ENCODE results near the gene SLC6A18.

Gene SLC6A18

GRCh38 chr5:1279443-1280151 is 54.4 kb downstream of the SLC6A18 start:
- H3K4me3 ChIP-seq (ENCODE audit: low read depth, low read length): no peak overlapping the region
- TF ChIP-seq ZBTB8A (tag by site-specific recombination; IDR thresholded peaks at IDR 0.05): no peak
- TF ChIP-seq ZNF660 (tag by site-specific recombination; IDR thresholded peaks at IDR 0.05): no peak
- TF ChIP-seq SP3 (tag by site-specific recombination; IDR thresholded peaks at IDR 0.05): no peak
- no peak for TF ChIP-seq ZNF280C (tag by site-specific recombination; IDR thresholded peaks at IDR 0.05)
- no peak for TF ChIP-seq ZNF449 (tag by site-specific recombination; IDR thresholded peaks at IDR 0.05)
- no peak overlapping the region for H3K27ac ChIP-seq (ENCODE audit: extremely low read depth, low read depth, low read length)
- POLR2A ChIA-PET: no interaction called here
- peaks cover 0 to 6% of the 10 kb centered on the region in 2 experiments; a peak in 1 of 3 replicates for H3K36me3 ChIP-seq (ENCODE audit: control insufficient read depth in 2 of 2, insufficient read depth in 1 of 2, low read length in 2 of 2)
- no peaks in the 10 kb centered on the region for H3K9me3 ChIP-seq (ENCODE audit: control insufficient read depth, insufficient read depth, low read depth, low read length)
- CTCF ChIA-PET: no interaction called here
- H3K4me1 ChIP-seq (ENCODE audit: control insufficient read depth, insufficient read depth, low read length): no peaks in the 10 kb centered on the region

GRCh38 chr5:1280177-1281037 is 55.2 kb downstream of the SLC6A18 start:
- TF ChIP-seq ZBTB10 (tag by site-specific recombination; IDR thresholded peaks at IDR 0.05) (no peak), OVOL3 (tag by site-specific recombination; IDR thresholded peaks at IDR 0.05) (no peak), PRDM1 (tag by site-specific recombination; IDR thresholded peaks at IDR 0.05) (no peak), ZNF449 (tag by site-specific recombination; IDR thresholded peaks at IDR 0.05) (no peak), ZNF23 (tag by site-specific recombination; IDR thresholded peaks at IDR 0.05; ENCODE audit: borderline replicate concordance) (no peak), ZEB2 (tag by site-specific recombination; IDR thresholded peaks at IDR 0.05) (no peak), GLIS2 (tag by site-specific recombination; IDR thresholded peaks at IDR 0.05) (no peak)
- H3K4me3 ChIP-seq (ENCODE audit: low read depth, low read length): no peak overlapping the region
- no peak overlapping the region for H3K27ac ChIP-seq (ENCODE audit: extremely low read depth, low read depth, low read length)
- H3K9me3 ChIP-seq (ENCODE audit: control insufficient read depth, insufficient read depth, low read depth, low read length): no peaks in the 10 kb centered on the region
- CTCF ChIA-PET: no interaction called here
- no peaks in the 10 kb centered on the region for H3K4me1 ChIP-seq (ENCODE audit: control insufficient read depth, insufficient read depth, low read length)
- H3K36me3 ChIP-seq (ENCODE audit: control insufficient read depth in 2 of 2, insufficient read depth in 1 of 2, low read length in 2 of 2): peaks cover 0 to 6% of the 10 kb centered on the region in 2 experiments; a peak in 1 of 3 replicates
- POLR2A ChIA-PET: no interaction called here
